H9 (cell line): Measurements from ENCODE around the gene PRPF8. TPM values are rescaled to one million over a fixed set of nuclear protein-coding genes. Genes with fewer than 3 reads are reported as not detected.

Experiments used
- DNase-seq: peaks from one replicate; pipeline ENCODE4 v3.0.0-alpha.2; 2017
- H2AFZ ChIP-seq: one replicate; pipeline ENCODE4 v1.6.1; 2013; ENCODE audit warnings: mild to moderate bottlenecking, low read length, control low read depth, moderate library complexity
- H2AK5ac ChIP-seq: 2 replicates; pipeline ENCODE4 v1.6.1; 2013; ENCODE audit warnings: low read length, control low read depth, mixed read lengths; ENCODE audit not compliant: insufficient read length
- H2BK120ac ChIP-seq: one replicate; pipeline ENCODE4 v1.6.1; 2013; ENCODE audit warnings: low read depth, mild to moderate bottlenecking, low read length, control low read depth, inconsistent platforms; ENCODE audit not compliant: poor library complexity, severe bottlenecking
- H2BK12ac ChIP-seq: 2 replicates; pipeline ENCODE4 v1.6.1; 2013; ENCODE audit warnings: low read length, control low read depth, mixed read lengths, low read depth; ENCODE audit not compliant: insufficient read length
- H2BK15ac ChIP-seq: 2 replicates; pipeline ENCODE4 v1.6.1; 2013; ENCODE audit warnings: low read depth, low read length, control low read depth
- H2BK20ac ChIP-seq: one replicate; pipeline ENCODE4 v1.6.1; 2013; ENCODE audit warnings: low read depth, mild to moderate bottlenecking, low read length, control low read depth, inconsistent platforms; ENCODE audit not compliant: poor library complexity, severe bottlenecking
- H2BK5ac ChIP-seq: 2 replicates; pipeline ENCODE4 v1.6.1; 2013; ENCODE audit warnings: low read length, control low read depth, mixed read lengths; ENCODE audit not compliant: insufficient read length
- H3K14ac ChIP-seq: 2 replicates; pipeline ENCODE4 v1.6.1; 2013; ENCODE audit warnings: low read length, control low read depth; ENCODE audit not compliant: insufficient read depth
- H3K18ac ChIP-seq: 2 replicates; pipeline ENCODE4 v1.6.1; 2013; ENCODE audit warnings: low read depth, mild to moderate bottlenecking, mixed read lengths, low read length, control low read depth; ENCODE audit not compliant: insufficient read length
- H3K23ac ChIP-seq: 2 replicates; pipeline ENCODE4 v1.6.1; 2013; ENCODE audit warnings: low read length, control low read depth, mixed read lengths, low read depth; ENCODE audit not compliant: insufficient read length
- H3K23me2 ChIP-seq: 2 replicates; pipeline ENCODE4 v1.6.1; 2013; ENCODE audit warnings: low read depth, mild to moderate bottlenecking, mixed read lengths, low read length, control low read depth; ENCODE audit not compliant: insufficient read length, poor library complexity, severe bottlenecking
- H3K27ac ChIP-seq: 2 replicates; pipeline ENCODE4 v1.5.1; 2013; ENCODE audit warnings: low read length, control low read depth, mixed read lengths, low read depth; ENCODE audit not compliant: insufficient read length
- H3K27me3 ChIP-seq: 2 replicates; pipeline ENCODE4 v1.6.1; 2013; ENCODE audit warnings: low read length, control low read depth, inconsistent platforms; ENCODE audit not compliant: insufficient read depth
- H3K4ac ChIP-seq: 2 replicates; pipeline ENCODE4 v1.6.1; 2013; ENCODE audit warnings: low read depth, mild to moderate bottlenecking, control low read depth, inconsistent platforms, low read length, moderate library complexity
- H3K4me1 ChIP-seq: 2 replicates; pipeline ENCODE4 v1.6.1; 2013; ENCODE audit warnings: low read length, control low read depth, inconsistent platforms; ENCODE audit not compliant: insufficient read depth
- H3K4me2 ChIP-seq: 2 replicates; pipeline ENCODE4 v1.6.1; 2013; ENCODE audit warnings: low read length, control low read depth, mixed read lengths; ENCODE audit not compliant: insufficient read length, insufficient read depth
- H3K56ac ChIP-seq: 2 replicates; pipeline ENCODE4 v1.6.1; 2013; ENCODE audit warnings: low read depth, mild to moderate bottlenecking, mixed read lengths, low read length, control low read depth; ENCODE audit not compliant: insufficient read length
- H3K79me1 ChIP-seq: 2 replicates; pipeline ENCODE4 v1.6.1; 2013; ENCODE audit warnings: low read depth, mild to moderate bottlenecking, moderate library complexity, low read length, control low read depth, inconsistent platforms; ENCODE audit not compliant: insufficient read depth, poor library complexity, severe bottlenecking
- H3K79me2 ChIP-seq: 2 replicates; pipeline ENCODE4 v1.6.1; 2013; ENCODE audit warnings: low read length, control low read depth, inconsistent platforms; ENCODE audit not compliant: insufficient read depth
- H3K9ac ChIP-seq: 2 replicates; pipeline ENCODE4 v1.6.1; 2013; ENCODE audit warnings: low read length, control low read depth, mixed read lengths; ENCODE audit not compliant: insufficient read length; ENCODE audit errors: extremely low read depth
- H3K9me3 ChIP-seq: one replicate; pipeline ENCODE4 v1.6.1; 2013; ENCODE audit warnings: low read depth, low read length, inconsistent platforms; ENCODE audit not compliant: control insufficient read depth
- H3T11ph ChIP-seq: one replicate; pipeline ENCODE4 v1.6.1; 2013; ENCODE audit warnings: mild to moderate bottlenecking, low read length, control low read depth, inconsistent platforms
- H4K20me1 ChIP-seq: one replicate; pipeline ENCODE4 v1.6.1; 2013; ENCODE audit not compliant: control insufficient read depth, insufficient read length, insufficient read depth
- H4K5ac ChIP-seq: 2 replicates; pipeline ENCODE4 v1.6.1; 2013; ENCODE audit warnings: low read depth, mild to moderate bottlenecking, mixed read lengths, low read length, control low read depth; ENCODE audit not compliant: insufficient read length
- H4K8ac ChIP-seq: replicated peaks from 2 replicates; pipeline ENCODE4 v1.6.1; 2013; ENCODE audit warnings: low read length, control low read depth, mixed read lengths, low read depth; ENCODE audit not compliant: insufficient read length
- H4K91ac ChIP-seq: 2 replicates; pipeline ENCODE4 v1.6.1; 2013; ENCODE audit warnings: low read depth, mild to moderate bottlenecking, moderate library complexity, mixed read lengths, low read length, control low read depth; ENCODE audit not compliant: insufficient read length
- H3K27ac Mint-ChIP-seq, 3 experiments: 2 replicates in 2 of 3; 3 replicates in 1 of 3; pipeline ENCODE4 v1.8.0; 2020 to 2021; ENCODE audit warnings: mixed read lengths in 3 of 3, mild to moderate bottlenecking in 1 of 3, moderate library complexity in 1 of 3
- H3K27me3 Mint-ChIP-seq: 2 replicates; pipeline ENCODE4 v1.8.0; 2021; ENCODE audit warnings: low read depth, mild to moderate bottlenecking, moderate library complexity, mixed read lengths
- H3K36me3 Mint-ChIP-seq, 3 experiments: 2 replicates in 2 of 3; 3 replicates in 1 of 3; pipeline ENCODE4 v1.8.0; 2020 to 2021; ENCODE audit warnings: low read depth in 3 of 3, mixed read lengths in 3 of 3; ENCODE audit not compliant: insufficient read depth in 1 of 3
- H3K4me1 Mint-ChIP-seq, 2 experiments: 2 replicates each; pipeline ENCODE4 v1.8.0; 2020; ENCODE audit warnings: mixed read lengths in 2 of 2
- H3K4me3 Mint-ChIP-seq, 2 experiments: 2 replicates in 1 of 2; 3 replicates in 1 of 2; pipeline ENCODE4 v1.8.0; 2020 to 2021; ENCODE audit warnings: mild to moderate bottlenecking in 2 of 2, mixed read lengths in 2 of 2, moderate library complexity in 1 of 2
- H3K9me3 Mint-ChIP-seq, 2 experiments: 2 replicates in 1 of 2; 3 replicates in 1 of 2; pipeline ENCODE4 v1.8.0; 2020; ENCODE audit warnings: mild to moderate bottlenecking in 2 of 2, mixed read lengths in 2 of 2, moderate library complexity in 1 of 2
- CTCF ChIP-seq: fragments of 200-600 bp; sonication (generic); conservative IDR thresholded peaks from 3 replicates; pipeline ENCODE4 v1.8.0; 2021; ENCODE audit warnings: antibody characterized with exemption, mild to moderate bottlenecking
- WGBS: extraction: QIAGEN DNeasy Blood & Tissue Kit; methylation state at CpG from one replicate; pipeline ENCODE4 v1.1.7; 2013; ENCODE audit warnings: missing lambda C conversion rate, low lambda C conversion rate, mixed read lengths; ENCODE audit not compliant: insufficient read length; ENCODE audit errors: extremely low coverage; 5-methylcytosine and 5-hydroxymethylcytosine counted together
- total RNA-seq: library from RNA; stranded (reverse); gene quantifications from 2 replicates; pipeline ENCODE4 v1.2.1, GENCODE V29; 2021

Gene PRPF8
- total RNA-seq, 1 experiment from 2014 or later, result 408 TPM

- Histone ChIP-seq H2BK120ac (no peak overlapping the region), H2BK15ac (no peak overlapping the region), H2BK12ac (no peak overlapping the region), H4K91ac (no peak overlapping the region), H4K20me1 (no peaks in the 10 kb centered on the region), H3K56ac (no peak overlapping the region), H3K4me1 (no peaks in the 10 kb centered on the region), H3K23me2 (peaks cover 4% of the 10 kb centered on the region), H2AK5ac (no peak overlapping the region), H4K8ac (no peak overlapping the region), H3K4ac (no peak overlapping the region), H3K14ac (no peak overlapping the region), H3K4me2 (no peak overlapping the region), H3K27ac (no peak overlapping the region), H3K18ac (no peak overlapping the region), H3K79me1 (no peaks in the 10 kb centered on the region), H3T11ph (no peak overlapping the region), H4K5ac (no peak overlapping the region), H2BK5ac (no peak overlapping the region), H3K23ac (no peak overlapping the region), H3K27me3 (no peaks in the 10 kb centered on the region), H3K9ac (no peak overlapping the region), H2AFZ (no peak overlapping the region), H2BK20ac (no peak overlapping the region), H3K9me3 (no peaks in the 10 kb centered on the region), H3K79me2 (no peaks in the 10 kb centered on the region)
- WGBS, result no CpG with 5 or more reads among the region's 21 CpGs
- TF ChIP-seq CTCF, result no peak
- Mint-ChIP-seq H3K4me3 (no peak overlapping the region), H3K27me3 (peaks cover 2% of the 10 kb centered on the region; the same call in 1 of the 2 replicates), H3K4me1 (peaks cover 2 to 4% of the 10 kb centered on the region in 2 experiments; a peak in 1 of 4 replicates), H3K9me3 (no peaks in the 10 kb centered on the region; a peak in 1 of 5 replicates), H3K36me3 (peaks cover 0 to 9% (median 0%) of the 10 kb centered on the region in 3 experiments; a peak in 4 of 7 replicates), H3K27ac (no peak overlapping the region)
- no peak for DNase-seq
These were observed 42.7 kb upstream of the PRPF8 start for GRCh38 chr17:1727258-1727789.
